GM13976 (cell line): ENCODE results near the gene FBXL15.

Source experiments
- DNase-seq: peaks from one replicate; pipeline ENCODE4 v3.0.0; 2012; ENCODE audit warnings: low spot score
- CTCF ChIP-seq: IDR thresholded peaks from 2 replicates; pipeline ENCODE4 v1.5.1; 2012; ENCODE audit warnings: borderline replicate concordance, mild to moderate bottlenecking; ENCODE audit not compliant: insufficient read depth; ENCODE audit errors: extremely low read depth, missing control alignments, control extremely low read depth
- in situ Hi-C: fragments of 300-500 bp; cut with MboI; formaldehyde crosslinking; loops from one replicate; pipeline ENCODE4 v1.12.0; 2022; ENCODE audit warnings: low sequenced_read_pairs, mixed read lengths, inconsistent platforms; ENCODE audit not compliant: unreplicated experiment

FBXL15 gene

GRCh38 chr10:102408131-102408727 is 12.4 kb upstream of the FBXL15 start:
- in situ Hi-C loops, result no loop called here
- DNase-seq, result no peak
- no peak for TF ChIP-seq CTCF

GRCh38 chr10:102408728-102409603 is 11.7 kb upstream of the FBXL15 start:
- TF ChIP-seq CTCF, result no peak

GRCh38 chr10:102409604-102410428 is 10.8 kb upstream of the FBXL15 start:
- no peak for TF ChIP-seq CTCF
- in situ Hi-C loops, result no loop called here
- DNase-seq, result no peak

More at GRCh38 chr10:102408728-102409603, 11.7 kb upstream of the FBXL15 start:
- in situ Hi-C loops, result no loop called here
- peak; percentile 82 for DNase-seq

- TF ChIP-seq CTCF, result no peak
- DNase-seq, result no peak
- in situ Hi-C loops, result no loop called here
These were observed 10.1 kb upstream of the FBXL15 start for GRCh38 chr10:102410429-102411073.

- no peak for TF ChIP-seq CTCF
- DNase-seq, result no peak
- in situ Hi-C loops, result no loop called here
These were observed 9.0 kb upstream of the FBXL15 start for GRCh38 chr10:102411341-102412255.
